Esophagus muscularis mucosa (tissue), 4 donors: ENCODE measurements around the gene GPR158. TPM values are rescaled to one million over a fixed set of nuclear protein-coding genes. Genes with fewer than 3 reads are reported as not detected.

Experiments
- DNase-seq: peaks from one replicate; pipeline ENCODE4 v3.0.0-alpha.2; 2017; ENCODE audit errors: extremely low spot score
- H3K27ac ChIP-seq, 4 donors: fragments of 200-600 bp; sonication (generic); replicated peaks in 1 of 4; 1 replicate in 3 of 4; 2 replicates in 1 of 4; pipeline ENCODE4 v1.5.1; 2016 to 2019; ENCODE audit warnings: mild to moderate bottlenecking in 1 of 4
- H3K27me3 ChIP-seq, 4 donors: fragments of 200-600 bp; sonication (generic); one replicate each; pipeline versions ENCODE4 v1.5.1 to v1.6.0; 2016 to 2019
- H3K36me3 ChIP-seq, 4 donors: fragments of 200-600 bp; sonication (generic); one replicate each; pipeline ENCODE4 v1.5.1; 2016 to 2019
- H3K4me1 ChIP-seq, 4 donors: fragments of 200-600 bp; sonication (generic); one replicate each; pipeline ENCODE4 v1.5.1; 2016 to 2019
- H3K4me3 ChIP-seq, 4 donors: fragments of 200-600 bp; sonication (generic); 1 replicate in 2 of 4; 2 replicates in 2 of 4; pipeline ENCODE4 v1.5.1; 2016 to 2019; ENCODE audit warnings: mild to moderate bottlenecking in 4 of 4, moderate library complexity in 1 of 4
- H3K9me3 ChIP-seq, 4 donors: fragments of 200-600 bp; sonication (generic); 1 replicate in 3 of 4; 2 replicates in 1 of 4; pipeline ENCODE4 v1.5.1; 2016 to 2019
- CTCF ChIP-seq, 3 experiments: fragments of 200-600 bp in 2 of 3; fragments of 450-650 bp in 1 of 3; sonication (generic) in 2 of 3; IDR thresholded peaks; one replicate each; pipeline ENCODE4 v1.5.1; 2017 to 2019; ENCODE audit warnings: antibody characterized with exemption in 3 of 3, mild to moderate bottlenecking in 2 of 3, moderate library complexity in 1 of 3
- EP300 ChIP-seq: sonication (generic); formaldehyde crosslinking; IDR thresholded peaks from one replicate; pipeline ENCODE4 v1.6.1; 2017; ENCODE audit warnings: antibody characterized with exemption
- POLR2A ChIP-seq: fragments of 450-650 bp; IDR thresholded peaks from one replicate; pipeline ENCODE4 v1.6.1; 2017; ENCODE audit warnings: antibody characterized with exemption, moderate library complexity, mild to moderate bottlenecking, low read depth
- POLR2AphosphoS5 ChIP-seq, 2 donors: sonication (generic); formaldehyde crosslinking; IDR thresholded peaks; one replicate each; pipeline ENCODE4 v1.6.1; 2017; ENCODE audit warnings: antibody characterized with exemption in 2 of 2
- WGBS: methylation state at CpG from one replicate; pipeline ENCODE4 v1.1.5; 2018; 5-methylcytosine and 5-hydroxymethylcytosine counted together
- intact Hi-C: fragments of 100-400 bp; cut with DNase I; formaldehyde crosslinking; loops from one replicate; pipeline ENCODE4 v1.15.1; 2023
- total RNA-seq, 4 donors: library from RNA; depleted of rRNA; stranded (reverse); fragments of >200 nt; gene quantifications; one replicate each; pipeline versions ENCODE4 v1.1.0 to v1.2.1, GENCODE V29; 2016

GPR158 gene
- total RNA-seq, 4 donors from 2014 or later = under 0.01 to 0.50 (median 0.13) TPM

GRCh38 chr10:25339966-25340365 lies 165.2 kb downstream of the GPR158 start:
- H3K4me3 ChIP-seq = no peak overlapping the region
- H3K9me3 ChIP-seq = no peaks in the 10 kb centered on the region
- no peak overlapping the region for H3K27ac ChIP-seq
- TF ChIP-seq EP300 (no peak), CTCF (IDR thresholded peaks at IDR 0.05) (no peak), POLR2AphosphoS5 (IDR thresholded peaks at IDR 0.05) (no peak), POLR2A (no peak)
- no peak for DNase-seq
- 57% methylated on average over 1 of the region's 1 CpG for WGBS
- intact Hi-C loops = no loop called here
- H3K27me3 ChIP-seq = no peaks in the 10 kb centered on the region
- H3K4me1 ChIP-seq = no peaks in the 10 kb centered on the region
- no peaks in the 10 kb centered on the region for H3K36me3 ChIP-seq

GRCh38 chr10:25349520-25349919 lies 174.7 kb downstream of the GPR158 start:
- Histone ChIP-seq H3K27ac (no peak overlapping the region), H3K36me3 (no peaks in the 10 kb centered on the region), H3K4me1 (no peaks in the 10 kb centered on the region), H3K4me3 (no peak overlapping the region), H3K9me3 (peaks cover 0 to 5% (median 0%) of the 10 kb centered on the region in 4 donors), H3K27me3 (no peaks in the 10 kb centered on the region)
- intact Hi-C loops = no loop called here
- no peak for DNase-seq
- WGBS = 88% methylated on average over 3 of the region's 3 CpGs
- TF ChIP-seq CTCF (IDR thresholded peaks at IDR 0.05) (no peak), POLR2AphosphoS5 (IDR thresholded peaks at IDR 0.05) (no peak), POLR2A (no peak), EP300 (no peak)

- H3K9me3 ChIP-seq = peaks cover 0 to 27% (median 16%) of the 10 kb centered on the region in 4 donors
- no peaks in the 10 kb centered on the region for H3K4me1 ChIP-seq
- no peaks in the 10 kb centered on the region for H3K36me3 ChIP-seq
- no peaks in the 10 kb centered on the region for H3K27me3 ChIP-seq
- intact Hi-C loops = no loop called here
- WGBS = 96% methylated on average over 2 of the region's 2 CpGs
- no peak for DNase-seq
- H3K4me3 ChIP-seq = no peak overlapping the region
- H3K27ac ChIP-seq = no peak overlapping the region
- TF ChIP-seq POLR2A = no peak
- TF ChIP-seq EP300 = no peak
- no peak for TF ChIP-seq CTCF (IDR thresholded peaks at IDR 0.05)
These were observed 181.8 kb downstream of the GPR158 start for GRCh38 chr10:25356609-25357008.

- TF ChIP-seq POLR2AphosphoS5 (IDR thresholded peaks at IDR 0.05) (no peak), POLR2A (no peak), EP300 (no peak), CTCF (IDR thresholded peaks at IDR 0.05) (no peak)
- H3K4me3 ChIP-seq = no peak overlapping the region
- no peaks in the 10 kb centered on the region for H3K4me1 ChIP-seq
- no peak overlapping the region for H3K27ac ChIP-seq
- intact Hi-C loops = no loop called here
- no peak for DNase-seq
- no peaks in the 10 kb centered on the region for H3K36me3 ChIP-seq
- H3K9me3 ChIP-seq = peaks cover 0 to 27% (median 16%) of the 10 kb centered on the region in 4 donors
- 97% methylated on average over 2 of the region's 3 CpGs for WGBS
- no peaks in the 10 kb centered on the region for H3K27me3 ChIP-seq
These were observed 182.5 kb downstream of the GPR158 start for GRCh38 chr10:25357269-25357668.
